ENCODE data around the gene NCBP3.

DNA sequence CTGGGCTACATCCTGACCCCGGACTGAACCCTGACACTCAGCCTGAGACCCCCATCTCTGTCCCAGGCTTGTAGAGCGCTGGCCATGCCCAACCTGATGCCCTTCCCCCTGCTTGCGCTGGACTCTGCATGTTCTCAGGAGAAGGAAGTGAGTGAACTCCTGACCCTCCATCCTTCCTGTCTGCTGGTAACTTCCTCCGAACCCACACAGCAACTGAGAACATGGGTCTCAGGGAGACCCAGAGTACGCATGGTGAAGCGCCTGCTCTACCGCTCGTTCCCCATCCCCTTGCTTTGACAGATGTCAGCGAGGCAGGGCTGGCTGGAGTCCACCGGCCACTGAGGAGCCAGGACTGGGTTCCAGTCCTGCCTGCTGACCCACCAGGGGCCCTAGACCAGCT lies 40.7 kb upstream of the NCBP3 start:
- TF ChIP-seq, protein P1, sequence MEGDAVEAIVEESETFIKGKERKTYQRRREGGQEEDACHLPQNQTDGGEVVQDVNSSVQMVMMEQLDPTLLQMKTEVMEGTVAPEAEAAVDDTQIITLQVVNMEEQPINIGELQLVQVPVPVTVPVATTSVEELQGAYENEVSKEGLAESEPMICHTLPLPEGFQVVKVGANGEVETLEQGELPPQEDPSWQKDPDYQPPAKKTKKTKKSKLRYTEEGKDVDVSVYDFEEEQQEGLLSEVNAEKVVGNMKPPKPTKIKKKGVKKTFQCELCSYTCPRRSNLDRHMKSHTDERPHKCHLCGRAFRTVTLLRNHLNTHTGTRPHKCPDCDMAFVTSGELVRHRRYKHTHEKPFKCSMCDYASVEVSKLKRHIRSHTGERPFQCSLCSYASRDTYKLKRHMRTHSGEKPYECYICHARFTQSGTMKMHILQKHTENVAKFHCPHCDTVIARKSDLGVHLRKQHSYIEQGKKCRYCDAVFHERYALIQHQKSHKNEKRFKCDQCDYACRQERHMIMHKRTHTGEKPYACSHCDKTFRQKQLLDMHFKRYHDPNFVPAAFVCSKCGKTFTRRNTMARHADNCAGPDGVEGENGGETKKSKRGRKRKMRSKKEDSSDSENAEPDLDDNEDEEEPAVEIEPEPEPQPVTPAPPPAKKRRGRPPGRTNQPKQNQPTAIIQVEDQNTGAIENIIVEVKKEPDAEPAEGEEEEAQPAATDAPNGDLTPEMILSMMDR (IDR thresholded peaks at IDR 0.05) = no peak
- TF ChIP-seq POLR2AphosphoS5 (IDR thresholded peaks at IDR 0.05) (no peak), POLR2A (IDR thresholded peaks at IDR 0.05) (no peak)

Measured in prostate gland (tissue), 2 donors.